HEK293T (cell line): Measurements from ENCODE around the gene ERO1B.

Experiments used
- BHLHE40 ChIP-seq: fragments of 450-650 bp; IDR thresholded peaks from 2 replicates; pipeline ENCODE4 v1.6.1; 2016; ENCODE audit warnings: mild to moderate bottlenecking, moderate library complexity, borderline replicate concordance
- FOXA1 ChIP-seq: fragments of 450-650 bp; IDR thresholded peaks from 2 replicates; pipeline ENCODE4 v1.6.1; 2016; ENCODE audit warnings: mild to moderate bottlenecking
- PKNOX1 ChIP-seq: fragments of 450-650 bp; IDR thresholded peaks from 2 replicates; pipeline ENCODE4 v1.6.1; 2016

GRCh38 chr1:236251587-236251986 lies 30.2 kb downstream of the ERO1B start:
- no peak for TF ChIP-seq BHLHE40
- no peak for TF ChIP-seq PKNOX1
- TF ChIP-seq FOXA1, result no peak
